CD4-positive, alpha-beta T cell treated with Interleukin-6 for 4 hours (primary cell): ENCODE measurements around the gene RPS15.

ENCODE experiments used
- DNase-seq: peaks from one replicate; pipeline ENCODE4 v3.0.0-alpha.2; 2020; ENCODE audit warnings: mixed read lengths

RPS15 gene

GRCh38 chr19:1438035-1438932, at the start of gene RPS15:
Gene RPS15, plus strand, starts transcription at chr19:1438396. Its CDS starts 30 bp downstream, at chr19:1438426.
- DNase-seq, result peak; percentile 97

- no peak for DNase-seq
Measured at GRCh38 chr19:1388637-1389026, 49.6 kb upstream of the RPS15 start.

- DNase-seq, result no peak
Measured at GRCh38 chr19:1389033-1389940, 48.9 kb upstream of the RPS15 start.

GRCh38 chr19:1390890-1391423, 47.2 kb upstream of the RPS15 start:
- DNase-seq, result no peak

GRCh38 chr19:1392407-1392806, 45.8 kb upstream of the RPS15 start:
- DNase-seq, result no peak

GRCh38 chr19:1392939-1393530, 45.2 kb upstream of the RPS15 start:
- DNase-seq, result no peak

- DNase-seq, result no peak
Measured at GRCh38 chr19:1393841-1394240, 44.4 kb upstream of the RPS15 start.

- DNase-seq, result no peak
Measured at GRCh38 chr19:1394252-1395193, 43.7 kb upstream of the RPS15 start.

- no peak for DNase-seq
Measured at GRCh38 chr19:1395194-1396018, 42.8 kb upstream of the RPS15 start.

GRCh38 chr19:1396019-1396767, 42.0 kb upstream of the RPS15 start:
- DNase-seq, result no peak

GRCh38 chr19:1396768-1397679, 41.2 kb upstream of the RPS15 start:
- DNase-seq, result no peak

- no peak for DNase-seq
Measured at GRCh38 chr19:1397838-1398237, 40.4 kb upstream of the RPS15 start.

- no peak for DNase-seq
Measured at GRCh38 chr19:1399079-1399478, 39.1 kb upstream of the RPS15 start.

GRCh38 chr19:1399745-1400144, 38.5 kb upstream of the RPS15 start:
- no peak for DNase-seq

GRCh38 chr19:1400281-1401137, 37.7 kb upstream of the RPS15 start:
- no peak for DNase-seq

GRCh38 chr19:1401138-1401888, 36.9 kb upstream of the RPS15 start, which contains the start of gene GAMT:
Gene GAMT, minus strand, starts transcription at chr19:1401542. Its CDS starts 66 bp downstream, at chr19:1401476.
- peak; percentile 78 for DNase-seq

GRCh38 chr19:1401889-1402217, 36.3 kb upstream of the RPS15 start:
- DNase-seq, result no peak
